ENCODE measurements around the gene MYO5C. TPM values are rescaled to one million over a fixed set of nuclear protein-coding genes. Genes with fewer than 3 reads are reported as not detected.

The MYO5C gene
- total and polyA plus RNA-seq, 2 of the 8 experiments (the other 6 are each of a cell fraction or from before 2014, with no cell fraction given) = 8.2 to 26.7 TPM

- TF ChIP-seq KDM1A (IDR thresholded peaks at IDR 0.05; ENCODE audit: borderline replicate concordance, low read length) (no peak), YY1 (IDR thresholded peaks at IDR 0.05; ENCODE audit: low read depth, low read length) (no peak), RBBP5 (IDR thresholded peaks at IDR 0.05; ENCODE audit: borderline replicate concordance, low read depth, low read length) (no peak), POLR2A (IDR thresholded peaks at IDR 0.05; ENCODE audit: control extremely low read depth in 1 of 2, low read depth in 2 of 2, low read length in 2 of 2) (no peak), JUN (IDR thresholded peaks at IDR 0.05; ENCODE audit: low read depth, low read length) (no peak), TBP (IDR thresholded peaks at IDR 0.05; ENCODE audit: low read depth, low read length) (no peak), SP2 (IDR thresholded peaks at IDR 0.05; ENCODE audit: low read length) (no peak)
Measured at GRCh38 chr15:52206446-52206845, 89.2 kb downstream of the MYO5C start (continued).

Measured in H1 (cell line).